VCaP (cell line): ENCODE data around the gene VGLL4.
"Not testable (repeated sequence)": the region's sequence is repeated elsewhere in the genome, so short reads cannot be mapped to it uniquely, and the experiment has no call there.

Source experiments
- H3K27ac ChIP-seq: fragments of 450-650 bp; 2 replicates; pipeline ENCODE4 v1.5.1; 2017
- CTCF ChIP-seq: fragments of 450-650 bp; conservative IDR thresholded peaks from 2 replicates; pipeline ENCODE4 v1.5.1; 2017; ENCODE audit warnings: mild to moderate bottlenecking, moderate library complexity

VGLL4 gene

GRCh38 chr3:11600501-11601282 lies 43.0 kb downstream of the VGLL4 start:
- TF ChIP-seq CTCF, result no peak
- H3K27ac ChIP-seq, result peak overlapping the region; percentile 88

GRCh38 chr3:11596387-11596786 lies 47.3 kb downstream of the VGLL4 start:
- no peak overlapping the region for H3K27ac ChIP-seq
- TF ChIP-seq CTCF, result no peak

- not testable (repeated sequence) for H3K27ac ChIP-seq
Measured at GRCh38 chr3:11595024-11595423, 48.7 kb downstream of the VGLL4 start.

GRCh38 chr3:11593318-11594034 lies 50.2 kb downstream of the VGLL4 start:
- H3K27ac ChIP-seq, result peak overlapping the region; percentile 39; the same call in 1 of the 2 replicates
- no peak for TF ChIP-seq CTCF

- H3K27ac ChIP-seq, result peak overlapping the region; percentile 39; the same call in 1 of the 2 replicates
- no peak for TF ChIP-seq CTCF
Measured at GRCh38 chr3:11592445-11593298, 51.0 kb downstream of the VGLL4 start.

- H3K27ac ChIP-seq, result peak overlapping the region; percentile 39
- no peak for TF ChIP-seq CTCF
Measured at GRCh38 chr3:11591391-11592282, 52.1 kb downstream of the VGLL4 start.

GRCh38 chr3:11591002-11591355 lies 52.7 kb downstream of the VGLL4 start:
- no peak for TF ChIP-seq CTCF
- peak overlapping the region; percentile 39 for H3K27ac ChIP-seq
